Activated CD4-positive, alpha-beta T cell treated with anti-CD3 and anti-CD28 coated beads for 4 hours (primary cell): Measurements from ENCODE around the gene TXNRD2.
"Not testable (repeated sequence)": the region's sequence is repeated elsewhere in the genome, so short reads cannot be mapped to it uniquely, and the experiment has no call there.

ENCODE experiments used
- DNase-seq, 2 donors: peaks; one replicate each; pipeline ENCODE4 v3.0.0-alpha.2; 2020

Gene TXNRD2

GRCh38 chr22:19942157-19943081 is 801 bp upstream of the TXNRD2 start:
- no peak for DNase-seq

DNA sequence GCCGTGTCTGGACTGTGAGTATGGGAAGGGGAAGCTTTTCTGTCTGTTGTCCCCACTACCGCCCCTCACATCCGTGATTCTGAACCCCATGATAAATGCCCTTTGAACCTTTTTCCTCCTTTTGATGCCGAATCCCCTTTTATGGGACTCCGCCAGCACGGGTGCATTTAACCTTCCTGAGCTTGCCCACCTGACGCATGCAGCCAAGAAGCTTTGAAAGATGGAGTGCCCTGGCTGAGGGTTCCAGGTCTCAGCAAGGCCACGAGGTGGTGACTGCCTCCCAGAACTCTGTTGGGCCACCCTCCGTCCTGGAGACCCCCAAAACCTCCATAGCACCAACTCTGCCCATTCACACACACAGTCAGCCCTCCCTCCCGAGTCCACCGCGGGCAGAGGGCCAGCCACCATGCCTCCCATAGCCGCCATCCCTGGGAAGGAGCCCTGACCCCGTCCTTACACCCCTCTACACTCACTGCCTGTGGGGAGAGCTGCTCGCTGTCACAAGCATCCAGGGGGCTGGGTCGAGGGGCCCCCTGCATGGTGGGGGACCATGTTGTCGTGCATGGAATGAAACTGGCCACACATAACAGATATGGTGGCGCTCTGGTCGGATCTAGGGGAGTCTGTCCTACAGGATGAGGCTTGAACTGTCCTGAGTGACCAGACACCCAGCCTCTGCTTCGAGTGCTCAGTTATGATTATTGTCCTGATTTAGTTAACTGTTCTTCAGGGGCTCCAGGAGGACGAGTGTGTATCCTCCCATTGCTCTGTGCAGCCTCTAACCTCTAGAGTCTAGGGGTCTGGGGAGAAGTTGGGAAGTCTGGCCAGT is 868 bp downstream of the TXNRD2 start:
- DNase-seq: no peak

DNA sequence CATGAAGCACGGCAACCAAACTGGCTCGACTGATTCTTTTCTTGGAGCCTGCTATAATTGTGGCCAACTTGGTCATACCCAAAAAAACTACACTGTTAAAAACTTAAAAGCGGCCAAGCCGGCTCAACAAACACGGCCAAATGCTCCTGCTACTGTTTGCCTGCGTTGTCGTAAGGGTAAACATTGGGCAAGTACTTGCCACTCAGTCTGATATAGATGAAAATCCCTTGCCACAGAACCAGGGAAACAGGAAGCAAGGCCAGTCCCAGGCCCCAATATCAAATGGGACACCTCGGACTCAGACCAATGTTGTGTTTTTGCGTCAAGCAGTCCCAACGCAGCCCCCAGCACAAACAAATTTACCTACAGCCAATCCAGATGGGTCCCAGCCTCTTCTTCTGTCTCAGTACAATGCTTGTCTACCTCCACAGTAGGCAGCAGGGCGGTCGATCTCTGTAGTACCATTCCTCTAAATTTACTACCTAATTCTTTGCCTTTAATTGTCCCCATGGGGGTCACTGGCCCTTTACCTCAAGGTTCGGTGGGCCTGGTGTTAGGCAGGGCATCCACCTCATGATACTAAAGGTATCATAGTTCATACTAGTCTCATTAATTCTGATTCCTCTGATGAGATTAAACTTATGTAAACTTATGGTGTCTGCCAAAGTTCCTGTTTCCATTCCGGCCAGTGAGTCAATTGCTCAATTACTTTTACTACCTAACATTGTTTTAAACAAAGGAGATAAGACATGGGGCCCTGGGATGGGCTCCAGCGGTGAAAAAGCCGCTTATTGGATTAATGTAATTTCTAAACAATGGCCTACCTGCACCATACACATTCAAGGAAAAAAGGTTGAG is 3.8 kb downstream of the TXNRD2 start:
- DNase-seq: no peak

DNA sequence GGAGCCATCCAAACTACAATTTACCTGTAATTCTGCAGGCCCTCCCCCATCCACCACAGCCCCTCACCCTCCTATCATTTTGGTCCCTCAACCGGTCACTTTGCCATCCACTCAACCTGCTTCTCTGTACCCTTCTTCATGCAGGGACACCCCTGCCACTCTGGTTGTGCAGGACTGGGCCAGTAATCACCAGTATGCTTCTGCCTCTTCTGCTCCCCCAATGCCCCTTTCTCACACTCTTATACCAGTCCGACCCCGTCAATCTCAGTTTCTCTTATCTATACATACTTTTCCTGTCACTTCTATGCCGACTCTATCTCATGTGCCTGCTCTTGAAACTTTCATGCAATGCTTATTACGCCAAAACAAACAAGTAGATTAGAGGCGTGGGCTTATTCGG is 5.1 kb downstream of the TXNRD2 start:
- no peak for DNase-seq

DNA sequence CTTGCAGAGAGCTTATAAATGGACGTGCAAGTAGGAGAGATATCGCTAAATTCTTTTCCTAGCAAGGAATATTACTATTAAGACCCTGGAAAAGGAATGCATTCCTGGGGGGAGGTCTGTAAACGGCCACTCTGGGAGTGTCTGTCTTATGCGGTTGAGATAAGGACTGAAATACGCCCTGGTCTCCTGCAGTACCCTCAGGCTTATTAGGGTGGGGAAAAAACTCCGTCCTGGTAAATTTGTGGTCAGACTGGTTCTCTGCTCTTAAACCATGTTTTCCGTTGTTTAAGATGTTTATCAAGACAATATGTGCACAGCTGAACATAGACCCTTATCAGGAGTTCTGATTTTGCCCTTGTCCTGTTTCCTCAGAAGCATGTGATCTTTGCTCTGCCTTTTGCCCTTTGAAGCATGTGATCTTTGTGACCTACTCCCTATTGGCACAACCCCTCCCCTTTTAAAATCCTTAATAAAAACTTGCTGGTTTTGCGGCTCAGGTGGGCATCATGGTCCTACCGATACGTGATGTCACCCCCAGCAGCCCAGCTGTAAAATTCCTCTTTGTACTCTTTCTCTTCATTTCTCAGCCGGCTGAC is 6.4 kb downstream of the TXNRD2 start:
- not testable (repeated sequence) for DNase-seq

- no peak for DNase-seq
Measured at GRCh38 chr22:19933341-19934241, 8.0 kb downstream of the TXNRD2 start.

DNA sequence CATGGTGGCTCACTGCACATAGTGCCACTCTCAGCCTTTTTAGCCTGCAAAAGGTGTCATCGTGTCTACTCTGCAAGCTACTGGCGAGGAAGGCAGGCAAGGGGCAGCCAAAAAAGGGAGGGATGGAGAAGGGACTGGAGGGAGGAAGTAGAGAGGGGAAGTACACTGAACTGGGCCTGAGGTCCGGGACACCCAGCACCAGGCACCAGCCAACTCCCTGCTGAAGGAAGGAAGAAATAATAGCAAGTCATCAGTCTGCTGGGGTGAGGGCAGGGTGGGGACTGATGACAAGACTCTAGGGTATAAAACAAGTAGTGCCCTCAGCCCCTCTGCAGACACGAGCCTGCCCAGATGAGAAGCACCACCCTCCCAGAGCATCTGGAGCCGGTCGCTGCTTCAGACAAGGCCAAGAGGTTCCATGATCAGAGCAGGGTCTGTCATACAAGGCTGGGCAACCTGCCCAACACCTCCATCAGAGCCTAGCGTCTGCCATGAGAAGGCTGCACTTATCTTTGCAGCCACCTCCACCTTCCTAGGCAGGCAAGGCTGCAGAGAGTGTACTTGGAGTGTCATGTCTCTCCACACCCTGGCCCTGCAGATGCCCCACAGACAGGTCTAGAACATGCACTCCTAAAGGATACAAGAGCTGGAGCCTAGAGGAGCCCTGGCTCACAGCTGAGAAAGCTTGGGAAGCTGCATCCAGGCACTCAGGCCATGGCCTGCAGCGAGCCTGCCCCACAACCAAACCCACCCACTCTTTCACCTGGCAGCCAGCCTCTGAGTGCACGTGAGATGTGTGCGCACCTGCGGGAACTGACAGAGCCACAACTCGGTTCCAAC is 9.0 kb downstream of the TXNRD2 start:
- no peak for DNase-seq

GRCh38 chr22:19931514-19931913 is 10.1 kb downstream of the TXNRD2 start:
- no peak for DNase-seq

DNA sequence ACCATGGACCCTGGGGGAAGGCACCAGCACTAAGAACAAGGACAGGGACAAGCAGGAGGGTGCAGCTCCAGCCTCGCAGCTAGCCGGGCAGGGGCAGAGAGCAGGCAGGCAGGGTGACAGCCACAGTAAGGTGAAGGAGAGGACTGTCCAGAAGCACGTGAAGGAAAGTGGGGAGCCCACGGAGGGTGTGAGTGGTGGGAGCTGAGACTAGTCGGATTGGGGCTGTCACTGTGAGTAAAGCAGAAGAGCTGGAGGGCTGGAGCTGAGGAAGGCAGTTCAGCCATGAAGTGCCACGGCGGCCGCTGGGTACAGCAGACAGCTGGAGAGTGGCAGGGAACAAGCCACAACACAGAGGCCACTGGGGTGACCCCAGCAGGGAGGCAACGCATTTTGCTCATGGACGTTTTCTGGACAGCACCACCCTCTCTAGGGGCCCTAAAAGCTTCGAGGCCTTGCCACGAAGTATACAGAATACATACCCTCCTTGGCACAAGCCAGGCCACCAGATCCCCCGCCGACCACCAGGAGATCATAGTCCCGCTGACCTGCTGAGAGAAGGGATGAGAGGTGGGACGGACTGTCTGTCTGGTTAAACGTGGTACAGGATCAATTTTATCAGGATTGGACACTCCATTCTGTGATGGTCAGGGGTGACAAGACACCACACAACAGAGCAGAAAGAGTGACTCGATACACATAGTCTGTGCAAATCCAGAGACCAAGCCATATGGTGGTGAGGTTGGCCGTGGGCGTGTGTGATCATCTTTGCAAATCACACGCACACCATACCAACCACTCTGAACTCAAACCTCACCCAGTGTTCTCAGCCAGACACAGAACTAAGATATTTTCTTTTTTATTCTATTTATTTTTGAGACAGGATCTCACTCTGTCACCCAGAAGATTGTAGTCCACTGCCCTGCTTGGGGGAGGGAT is 10.8 kb downstream of the TXNRD2 start:
- no peak for DNase-seq

- DNase-seq: no peak
Measured at GRCh38 chr22:19929586-19930550, 11.8 kb downstream of the TXNRD2 start.

DNA sequence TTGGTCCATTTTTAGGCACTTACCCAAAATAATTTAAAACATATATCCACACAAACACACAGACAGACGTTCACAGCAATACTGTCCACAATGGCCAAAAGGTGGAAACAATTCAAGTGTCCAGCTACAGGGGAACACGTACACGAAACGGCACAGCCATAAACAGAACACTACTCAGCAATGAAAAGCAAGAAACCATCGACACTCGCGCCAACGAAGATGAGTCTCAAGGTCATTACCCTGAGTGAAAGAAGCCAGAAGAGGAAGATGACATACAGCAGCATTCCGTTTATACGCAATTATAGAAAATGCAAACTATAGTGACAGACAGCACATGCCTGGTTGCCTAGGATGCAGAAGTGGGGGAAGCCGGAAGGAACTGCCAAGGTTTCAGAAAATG is 13.4 kb downstream of the TXNRD2 start:
- no peak for DNase-seq

DNA sequence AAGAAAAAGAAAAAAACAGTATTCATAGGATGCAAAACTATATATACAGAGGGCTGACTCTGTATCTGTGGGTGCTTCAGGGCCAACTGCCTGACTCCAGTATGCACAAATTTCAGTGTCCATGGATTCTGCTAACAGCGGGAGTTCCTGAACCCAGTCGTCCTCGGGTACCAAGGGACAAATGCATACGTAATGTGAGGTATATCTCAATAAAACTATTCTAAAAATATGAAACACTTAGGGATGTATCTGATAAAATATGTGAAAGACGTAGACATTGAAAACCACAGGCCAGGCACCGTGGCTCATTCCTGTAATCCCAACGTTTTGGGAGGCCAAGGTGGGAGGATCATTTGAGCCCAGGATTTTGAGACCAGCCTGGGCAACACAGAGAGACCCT is 13.9 kb downstream of the TXNRD2 start:
- no peak for DNase-seq

DNA sequence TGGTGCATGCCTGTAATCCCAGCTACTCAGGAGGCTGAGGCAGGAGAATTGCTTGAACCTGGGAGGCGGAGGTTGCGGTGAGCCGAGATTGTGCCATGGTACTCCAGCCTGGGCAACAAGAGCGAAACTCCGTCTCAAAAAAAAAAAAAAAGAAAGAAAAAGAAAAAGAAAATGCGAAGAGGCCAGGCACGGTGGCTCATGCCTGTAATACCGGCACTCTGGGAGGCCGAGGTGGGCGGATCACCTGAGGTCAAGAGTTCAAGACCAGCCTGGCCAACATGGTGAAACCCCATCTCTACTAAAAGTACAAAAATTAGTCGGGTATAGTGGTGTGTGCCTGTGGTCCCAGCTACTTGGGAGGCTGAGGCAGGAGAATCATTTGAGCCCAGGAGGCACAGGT is 15.6 kb downstream of the TXNRD2 start:
- not testable (repeated sequence) for DNase-seq

- DNase-seq: no peak
Measured at GRCh38 chr22:19923914-19924513, 17.6 kb downstream of the TXNRD2 start.

GRCh38 chr22:19921544-19922081 is 20.0 kb downstream of the TXNRD2 start:
- DNase-seq: no peak

DNA sequence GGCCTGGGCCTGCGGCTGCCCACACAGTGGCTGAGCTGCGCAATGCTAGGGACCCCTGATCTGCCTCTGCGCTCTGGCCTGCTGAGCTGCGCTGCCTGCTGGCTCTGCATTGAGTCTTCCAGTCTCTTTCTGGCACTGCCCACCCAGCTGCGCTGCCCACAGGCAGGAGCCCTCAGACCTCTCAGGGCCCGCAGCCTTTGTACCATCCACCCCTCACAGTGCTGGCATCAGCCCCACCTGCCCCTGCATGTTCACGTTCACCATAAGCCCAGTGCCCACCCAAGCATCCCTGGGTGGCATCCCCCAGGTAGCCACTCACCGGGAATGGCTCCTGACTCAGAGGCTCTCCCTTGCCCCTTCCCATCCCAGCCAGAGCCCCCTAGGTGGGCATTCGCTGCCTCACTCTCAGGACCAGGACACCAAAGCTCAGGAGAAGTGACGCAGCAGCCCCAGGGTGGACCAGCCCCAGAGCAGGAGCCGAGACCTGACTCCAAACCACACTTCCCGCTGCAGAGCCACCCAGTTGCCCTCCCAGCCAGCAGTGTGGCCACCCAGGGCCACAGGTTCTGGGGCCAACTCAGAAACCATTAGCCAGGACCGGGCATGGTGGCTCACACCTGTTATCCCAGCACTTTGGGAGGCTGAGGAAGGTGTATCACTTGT is 21.8 kb downstream of the TXNRD2 start:
- DNase-seq: no peak
